CD4-positive, alpha-beta T cell treated with Interferon gamma for 1 hour (primary cell): ENCODE measurements around the gene MRPS18C.
"Not testable (repeated sequence)": the region's sequence is repeated elsewhere in the genome, so short reads cannot be mapped to it uniquely, and the experiment has no call there.

Experiments used
- DNase-seq: peaks from one replicate; pipeline ENCODE4 v3.0.0-alpha.2; 2020

MRPS18C gene

DNA sequence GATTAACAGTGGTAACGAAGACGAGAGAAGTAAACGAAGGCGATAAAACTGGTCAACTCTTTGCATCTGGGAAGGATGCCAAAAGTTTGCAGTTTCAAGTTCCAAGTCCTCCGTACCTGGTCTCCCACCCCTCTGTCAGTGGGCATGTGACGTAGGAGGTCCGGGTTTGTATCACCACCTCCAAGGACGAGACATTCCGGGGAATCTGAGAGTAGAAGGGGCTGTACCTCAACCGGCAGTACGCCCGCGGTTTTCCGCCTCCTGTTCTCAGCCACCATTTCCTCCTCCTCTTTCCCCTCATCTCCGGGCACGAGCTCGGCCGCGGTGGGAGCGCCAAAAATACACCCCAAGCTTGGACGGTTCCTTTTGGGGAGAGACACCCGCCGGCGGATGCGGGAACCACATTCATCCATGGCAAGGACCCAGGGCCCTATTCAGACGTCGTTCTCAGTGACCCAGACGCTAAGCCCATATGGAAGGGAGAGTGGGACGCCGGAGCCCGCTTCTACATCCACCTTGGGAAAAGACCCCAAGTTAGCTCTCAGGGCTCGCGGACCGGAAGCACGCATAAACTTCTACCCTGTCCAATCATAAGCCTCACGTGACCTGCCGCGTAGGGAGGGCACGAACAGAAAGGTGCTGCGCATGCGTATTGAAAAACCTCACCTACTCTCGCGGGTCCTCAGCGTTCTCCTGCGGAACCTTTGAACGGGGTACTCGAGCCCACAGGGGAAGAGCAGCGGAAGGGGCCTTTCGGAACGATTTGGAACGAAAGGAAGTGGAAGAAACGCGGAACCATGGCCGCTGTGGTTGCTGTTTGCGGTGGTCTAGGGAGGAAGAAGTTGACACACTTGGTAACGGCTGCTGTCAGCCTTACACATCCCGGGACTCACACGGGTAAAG, at the start of gene MRPS18C, which contains the start of gene HELQ:
MRPS18C (plus strand) TSS at position 778 of the 903 bp plus-strand sequence; CDS start at position 798, 20 bp downstream.
HELQ (minus strand) TSS at position 543 of the 903 bp plus-strand sequence; CDS start at position 413, 130 bp downstream.
- peak; percentile 98 for DNase-seq

DNA sequence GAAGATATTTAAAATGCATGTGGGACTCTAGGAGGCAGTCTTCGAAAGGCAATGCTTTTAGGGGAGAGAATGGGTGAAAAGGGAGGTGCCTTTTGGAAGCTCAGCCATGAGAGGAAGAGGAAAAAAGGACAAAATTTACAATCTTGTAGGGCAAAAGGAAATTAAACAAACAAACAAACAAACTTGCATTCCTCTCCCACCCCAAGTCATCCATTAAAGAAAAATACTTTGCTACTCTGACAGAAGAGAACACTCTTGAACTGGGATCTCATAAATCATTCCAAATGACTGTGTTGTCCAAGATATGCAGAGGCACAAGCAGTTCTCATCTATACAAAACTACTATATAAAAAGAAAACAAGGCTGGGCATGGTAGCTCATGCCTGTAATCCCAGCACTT, 47.0 kb upstream of the MRPS18C start:
- no peak for DNase-seq

DNA sequence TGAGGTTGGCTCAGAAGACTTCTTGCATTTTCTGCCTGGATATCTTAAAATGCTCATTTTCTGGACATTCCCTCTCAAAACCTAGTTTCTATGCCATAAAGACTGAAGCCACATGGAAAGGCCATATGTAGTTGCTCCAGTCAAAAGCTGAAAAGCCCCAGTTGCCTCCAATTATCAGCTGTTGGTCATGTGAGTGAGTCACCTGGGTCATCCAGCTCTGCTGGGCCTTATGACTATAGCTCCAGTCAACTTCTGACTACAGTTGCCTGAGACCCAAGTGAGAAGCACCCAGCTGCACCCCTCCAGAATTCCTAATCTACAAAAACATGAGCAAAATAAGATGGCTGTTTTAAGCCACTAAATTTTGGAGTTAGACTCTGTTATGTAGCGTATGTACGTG, 42.2 kb upstream of the MRPS18C start:
- DNase-seq = no peak

DNA sequence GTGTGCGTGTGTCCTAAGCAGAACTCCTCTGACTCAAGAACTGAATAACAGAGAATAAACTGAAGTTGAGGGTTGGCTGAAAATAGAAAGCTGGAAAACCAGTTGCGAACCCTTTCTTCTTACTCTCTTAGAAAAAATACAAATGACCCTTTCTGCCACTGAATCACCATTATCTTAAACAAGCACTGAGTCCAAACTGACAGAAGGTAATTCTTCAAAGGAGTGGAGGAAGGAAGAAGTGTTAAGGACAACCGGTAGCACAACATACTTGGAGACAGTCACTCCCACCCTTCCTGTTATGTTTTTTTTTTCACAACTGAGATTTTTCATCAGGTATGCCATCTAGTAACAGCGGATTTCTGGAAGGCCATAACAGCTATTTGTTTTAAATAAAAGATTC, 38.3 kb upstream of the MRPS18C start:
- DNase-seq = no peak

DNA sequence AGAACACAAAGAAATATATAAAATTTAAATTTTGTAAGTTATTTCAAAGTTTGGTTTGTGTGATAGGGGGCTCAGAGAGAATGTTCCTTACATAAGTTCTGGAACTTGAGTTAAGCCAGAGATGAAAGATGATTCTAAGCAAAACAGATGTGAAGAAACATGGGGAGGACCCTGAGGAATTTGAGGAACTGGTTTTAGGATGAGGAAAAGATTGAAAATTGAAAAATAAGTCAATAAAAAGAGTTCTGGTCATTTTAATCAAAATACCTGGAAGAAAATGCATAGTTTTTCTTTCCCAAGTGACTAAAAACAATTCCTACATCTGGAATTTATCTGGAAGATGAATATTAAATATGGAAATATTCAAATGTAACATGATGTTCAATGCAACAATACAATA, 37.6 kb upstream of the MRPS18C start:
- DNase-seq = no peak

DNA sequence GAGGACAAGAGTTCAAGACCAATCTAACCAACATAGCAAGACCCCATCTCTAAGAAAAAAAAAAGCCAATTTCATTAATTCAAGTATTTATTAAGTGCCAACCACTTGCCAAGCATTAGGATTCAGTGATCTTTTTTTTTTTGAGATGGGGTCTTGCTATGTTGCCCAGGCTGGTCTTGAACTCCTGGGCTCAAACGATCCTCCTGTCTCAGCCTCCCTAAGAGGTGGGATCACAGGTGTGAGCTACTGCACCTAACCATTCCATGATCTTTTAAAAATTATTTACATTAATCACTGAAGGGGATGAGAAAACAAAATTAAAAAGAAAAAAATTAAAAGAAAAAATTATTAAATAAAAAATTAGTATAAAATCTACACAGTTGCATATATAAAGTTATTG, 24.7 kb upstream of the MRPS18C start:
- no peak for DNase-seq

DNA sequence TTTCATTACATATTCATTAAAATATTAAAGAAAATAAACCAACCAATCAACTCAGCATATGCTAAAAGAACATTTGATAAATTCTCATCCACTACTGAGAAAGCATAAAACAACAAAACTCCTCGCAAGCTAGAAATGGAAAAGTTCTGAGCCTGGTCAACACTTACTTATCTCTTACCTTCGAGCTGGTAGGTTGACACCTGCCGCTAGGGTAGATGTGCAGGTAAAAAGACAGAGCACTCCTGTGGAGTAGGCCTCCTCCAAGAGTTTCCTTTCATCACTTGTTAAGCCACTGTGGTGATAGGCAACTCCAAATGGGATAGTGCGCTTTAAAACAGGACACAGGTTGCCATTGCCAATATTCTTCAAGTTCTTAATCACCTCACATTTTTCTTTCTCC, 19.2 kb upstream of the MRPS18C start:
- no peak for DNase-seq

DNA sequence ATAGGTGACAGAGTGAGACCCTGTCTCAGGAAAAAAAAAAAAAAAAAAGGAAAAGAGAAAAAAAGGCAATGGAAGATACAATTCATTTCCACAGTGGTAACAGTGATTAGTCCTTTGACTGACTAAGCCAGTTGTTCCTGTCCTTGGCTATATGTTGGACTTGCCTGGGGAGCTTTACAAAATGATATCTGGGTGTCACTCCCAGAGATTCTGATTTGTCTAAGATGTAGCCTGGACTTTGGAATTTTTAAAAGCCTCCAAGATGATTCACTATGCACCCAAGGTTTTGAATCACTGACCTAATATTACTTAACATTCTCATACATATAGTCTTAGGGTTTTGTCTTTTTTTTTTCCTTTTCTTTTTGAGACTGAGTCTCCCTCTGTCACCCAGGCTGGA, 17.1 kb upstream of the MRPS18C start:
- DNase-seq = no peak

DNA sequence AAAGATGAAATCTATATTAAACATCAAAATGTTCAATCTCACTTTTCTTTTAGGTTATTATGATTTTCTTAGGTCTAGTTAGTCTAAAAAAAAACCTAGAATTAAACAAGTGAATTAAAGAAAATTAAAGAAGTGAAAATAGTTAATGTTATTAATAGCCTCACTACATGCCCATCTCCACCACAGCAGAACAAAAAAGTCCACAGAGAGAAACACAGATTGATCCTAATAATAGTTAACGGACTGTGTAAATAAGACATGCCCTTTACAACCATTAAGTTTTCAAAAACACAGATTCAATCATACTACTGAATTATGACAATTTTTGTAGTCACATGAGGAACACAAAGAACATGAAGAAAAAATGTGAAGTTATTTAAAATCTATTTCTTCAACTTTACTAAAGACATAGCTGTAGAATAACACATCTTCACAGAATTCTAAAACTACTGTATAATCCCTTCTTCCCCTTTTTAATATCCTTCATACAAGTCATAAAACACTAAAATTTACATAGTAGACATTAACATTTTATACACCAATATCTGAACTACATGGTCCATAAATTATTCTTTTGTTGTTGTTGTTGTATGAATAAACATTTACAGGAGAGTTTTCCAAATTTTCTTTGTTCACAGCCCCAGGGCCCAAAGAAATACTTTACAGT, 15.6 kb upstream of the MRPS18C start:
- DNase-seq = no peak

DNA sequence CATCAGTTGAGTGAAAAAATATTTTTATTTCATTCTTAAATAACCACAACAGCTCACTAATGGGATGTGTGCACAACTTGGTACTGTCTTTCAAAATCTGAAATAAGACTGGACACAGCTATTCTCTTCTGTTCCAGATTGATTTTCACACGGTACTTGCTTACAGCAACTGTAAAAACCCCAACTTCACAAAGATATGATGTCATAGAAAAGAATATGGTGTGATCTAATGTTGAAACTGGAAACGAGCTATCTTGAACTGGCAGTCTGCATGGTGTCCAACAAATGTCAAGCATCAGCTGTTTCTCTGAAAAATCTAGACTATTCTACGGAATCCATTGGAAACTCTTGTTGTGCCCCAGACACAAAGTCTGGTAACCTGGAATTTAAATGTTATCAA, 15.0 kb upstream of the MRPS18C start:
- DNase-seq = no peak

DNA sequence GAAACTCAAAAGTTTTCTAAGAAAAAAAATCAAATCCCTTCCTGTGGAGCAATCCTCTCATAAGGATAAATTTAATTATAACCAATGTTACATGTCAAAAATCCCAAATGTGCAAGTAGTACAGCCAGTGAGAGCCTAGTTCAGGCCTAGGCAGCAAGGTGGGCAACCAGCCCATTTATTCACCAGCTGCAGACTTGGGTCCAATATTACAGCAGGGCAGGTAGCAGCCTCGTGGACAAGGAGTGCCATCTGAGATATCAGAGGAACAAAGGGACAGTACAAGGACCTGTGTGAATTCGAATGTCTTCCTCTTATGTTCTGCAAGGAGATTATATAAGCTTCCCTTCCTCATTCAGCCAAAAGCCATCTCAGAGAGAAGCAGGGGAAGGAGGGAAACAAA, 6.8 kb upstream of the MRPS18C start:
- DNase-seq = no peak

DNA sequence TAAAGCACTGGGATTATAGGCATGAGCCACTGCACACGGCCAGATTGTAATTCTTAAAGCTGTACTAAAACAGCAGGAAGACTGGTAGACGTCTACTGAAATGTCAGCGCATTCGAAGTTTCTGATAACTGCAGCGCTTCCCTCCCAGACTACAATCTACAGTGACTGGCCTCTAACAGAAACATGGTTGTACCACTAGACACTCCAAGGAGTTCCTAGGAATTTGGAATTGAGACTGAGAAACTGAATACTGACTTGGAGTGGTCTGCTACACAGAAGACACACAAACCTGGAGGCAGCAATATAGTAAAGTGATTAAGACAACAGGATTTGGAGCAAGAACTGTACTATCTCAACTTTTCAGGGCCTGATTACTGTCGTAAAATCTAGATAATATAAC, 1.2 kb upstream of the MRPS18C start:
- DNase-seq = no peak

DNA sequence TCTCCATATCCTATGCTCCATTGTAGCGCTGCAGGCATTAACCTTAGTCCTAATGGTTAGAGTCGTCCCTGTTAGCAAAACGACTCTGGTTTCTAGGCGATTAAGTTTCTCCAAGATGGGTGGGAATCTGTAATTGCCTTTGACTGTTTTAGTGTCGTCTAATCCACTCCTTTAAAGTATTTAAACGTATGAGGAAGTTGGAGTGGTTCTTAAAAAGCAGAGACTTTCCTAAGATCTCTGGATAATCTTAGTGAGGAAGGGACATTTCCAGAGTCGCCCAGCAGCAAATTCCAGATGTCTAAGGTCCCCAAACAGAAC, 285 bp downstream of the MRPS18C start:
- DNase-seq = no peak

DNA sequence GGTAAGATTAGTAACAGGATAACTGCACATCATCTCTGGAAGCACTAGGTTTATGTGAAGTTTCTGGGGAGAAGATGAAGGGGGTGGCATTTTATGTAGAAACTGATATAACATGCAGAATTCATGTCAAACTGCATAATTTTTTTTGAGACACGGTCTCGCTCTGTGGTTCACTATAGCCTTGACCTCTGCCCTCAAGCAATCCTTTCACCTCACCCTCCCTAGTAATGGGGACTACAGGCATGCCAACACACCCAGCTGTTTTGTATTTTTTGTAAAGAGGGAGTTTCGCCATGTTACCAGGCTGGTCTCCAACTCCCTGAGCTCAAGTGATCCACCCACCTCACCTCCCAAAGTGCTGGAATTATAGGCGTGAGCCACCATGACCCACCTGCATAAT, 17.6 kb downstream of the MRPS18C start:
- no peak for DNase-seq

DNA sequence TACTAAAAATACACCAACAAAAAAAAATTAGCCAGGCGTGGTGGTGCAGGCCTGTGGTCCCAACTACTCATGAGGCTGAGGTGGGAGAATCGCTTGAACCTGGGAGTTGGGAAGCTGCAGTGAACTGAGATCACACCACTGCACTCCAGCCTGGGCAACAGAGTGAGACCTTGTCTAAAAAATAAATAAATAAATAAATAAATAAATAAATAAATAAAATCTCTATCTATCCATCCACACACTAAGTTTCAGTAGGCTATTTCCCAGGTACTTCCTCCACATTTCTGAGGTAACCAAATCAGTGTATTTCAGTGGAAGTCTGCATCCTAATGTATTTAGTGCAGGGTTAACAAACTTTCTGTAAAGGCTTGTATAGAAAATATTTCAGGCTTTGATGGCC, 18.1 kb downstream of the MRPS18C start:
- DNase-seq = no peak

DNA sequence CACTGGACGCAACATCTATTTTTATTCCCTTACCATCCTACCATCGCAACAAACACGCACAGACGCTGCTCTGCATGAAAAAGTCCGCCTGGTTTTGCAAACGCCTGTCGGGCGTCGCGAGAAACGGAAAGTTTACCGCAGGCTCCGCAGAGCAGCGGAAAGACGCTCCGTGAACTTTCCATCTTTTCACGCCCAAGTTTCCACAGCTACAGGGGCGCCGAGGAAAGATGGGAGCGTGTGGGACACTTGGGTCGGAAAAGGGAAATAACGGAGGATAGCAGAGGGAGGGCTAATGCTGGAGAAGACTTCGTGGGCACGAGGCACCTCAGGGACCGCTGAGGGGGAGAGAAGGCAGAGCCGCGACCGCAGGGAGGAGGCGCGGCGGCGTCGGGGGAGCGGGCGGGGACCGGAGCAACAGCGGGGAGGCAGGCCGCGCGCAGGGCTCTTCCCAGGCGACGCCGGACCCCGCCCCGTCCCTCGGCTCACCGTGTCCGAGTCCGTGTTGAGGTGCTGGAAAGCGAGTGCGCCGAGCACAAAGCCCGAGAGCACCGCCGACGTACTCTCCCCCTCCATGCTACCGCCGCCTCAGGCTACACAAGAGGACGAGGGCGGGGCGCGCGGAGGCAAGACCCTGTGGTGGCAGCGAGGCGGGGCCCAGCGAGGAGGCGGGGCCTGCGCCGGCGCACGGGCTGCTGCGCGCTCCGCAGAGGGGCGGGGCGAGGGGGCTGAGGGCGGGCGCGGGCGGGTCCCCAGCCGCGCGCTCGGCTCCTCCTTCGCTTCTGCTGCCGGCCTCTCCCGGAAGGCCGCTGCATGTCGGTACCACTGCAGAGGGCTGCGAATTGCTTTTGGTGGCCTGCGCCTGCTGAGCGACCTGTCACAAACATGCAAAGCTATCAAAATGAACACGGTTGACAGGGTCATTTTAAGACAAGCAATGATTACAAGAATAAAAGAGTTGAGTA, 28.9 kb downstream of the MRPS18C start, which contains the start of gene ABRAXAS1:
ABRAXAS1 (minus strand) TSS at position 601 of the 962 bp plus-strand sequence; CDS start at position 573, 28 bp downstream.
- peak; percentile 93 for DNase-seq

DNA sequence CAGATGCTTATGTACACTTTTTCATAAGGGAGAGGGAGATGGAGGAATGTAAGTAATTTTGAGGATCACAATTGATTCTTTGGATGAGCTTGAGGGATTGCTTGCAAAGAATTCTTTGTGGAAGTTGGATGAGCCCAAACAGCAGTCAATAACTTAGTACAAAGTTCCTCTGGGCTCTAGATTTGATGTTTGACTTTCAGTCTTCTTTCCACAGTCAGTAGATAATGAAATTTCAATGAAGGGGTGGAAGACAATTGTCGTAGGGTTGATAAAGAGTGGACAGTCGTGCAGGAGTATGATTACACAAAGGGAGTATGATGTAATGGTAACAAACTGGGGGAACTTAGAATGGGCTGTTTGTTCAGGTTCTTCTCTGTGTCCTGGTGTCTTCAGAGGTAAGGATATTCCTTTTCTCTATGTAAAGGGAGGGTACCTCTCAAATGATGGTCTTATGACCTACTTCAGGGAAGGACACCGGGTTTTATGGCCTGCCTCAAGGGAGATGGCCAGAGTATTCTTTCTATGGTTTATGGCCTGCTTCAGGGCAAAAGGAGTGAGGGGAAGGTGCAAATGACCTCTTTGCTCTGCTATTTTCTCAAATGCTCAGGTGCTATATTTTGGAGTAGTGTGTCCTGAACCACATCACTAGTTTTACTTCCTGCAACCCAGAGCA, 30.7 kb downstream of the MRPS18C start:
- DNase-seq = no peak

DNA sequence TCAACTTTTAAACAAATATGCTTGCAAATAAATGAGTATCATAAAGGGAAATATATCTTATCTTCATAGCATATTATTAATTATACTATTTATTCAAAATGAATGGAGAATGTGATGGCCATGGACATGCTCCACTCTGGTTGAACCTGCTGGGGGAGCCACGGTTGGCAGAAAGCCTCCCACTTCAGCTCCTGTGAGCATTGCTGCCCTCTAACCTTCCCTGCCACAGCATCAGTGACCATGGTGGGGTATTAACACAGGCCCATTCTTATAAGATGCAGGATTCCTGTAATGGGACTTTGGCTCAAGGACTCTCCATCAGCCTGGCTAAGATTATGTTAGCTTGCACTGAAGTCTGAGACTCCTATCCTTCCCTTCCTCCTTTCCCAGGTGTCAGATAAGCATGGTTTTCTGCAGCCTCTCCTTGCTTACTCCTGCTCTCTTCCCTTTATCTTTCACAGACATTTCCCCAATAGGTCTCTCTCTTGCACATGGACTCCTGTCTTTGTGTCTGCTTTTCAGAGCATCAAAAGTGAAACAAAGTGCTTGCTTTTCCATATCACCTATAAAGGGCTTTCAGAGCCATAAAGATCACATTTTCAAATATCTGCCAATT, 34.0 kb downstream of the MRPS18C start:
- no peak for DNase-seq

DNA sequence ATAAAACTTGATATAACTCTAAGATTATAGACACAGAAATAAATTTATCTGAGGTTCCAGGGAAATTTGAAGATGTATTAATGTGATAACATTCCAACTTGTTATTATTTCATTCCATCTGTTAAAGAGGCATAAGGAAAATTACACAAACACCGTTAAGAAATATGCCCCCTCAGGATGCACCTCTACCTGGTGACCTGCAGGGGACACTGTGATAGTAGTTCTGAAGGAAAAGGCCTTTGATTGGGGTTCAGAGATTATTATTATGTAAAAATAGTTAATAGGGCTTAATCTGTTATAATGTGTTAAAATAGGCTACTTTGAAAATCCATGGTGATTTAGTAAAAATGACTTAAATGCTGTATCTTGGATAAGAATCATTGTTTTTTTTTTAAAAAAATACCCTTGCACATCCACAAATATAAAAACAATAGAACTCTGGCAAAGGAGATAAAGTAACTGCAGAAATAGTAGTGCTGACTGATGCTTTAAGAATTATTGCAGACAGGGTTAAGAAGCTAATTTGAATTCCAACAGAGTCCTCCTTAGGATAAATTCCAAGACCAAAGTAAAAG, 35.1 kb downstream of the MRPS18C start:
- DNase-seq = no peak

DNA sequence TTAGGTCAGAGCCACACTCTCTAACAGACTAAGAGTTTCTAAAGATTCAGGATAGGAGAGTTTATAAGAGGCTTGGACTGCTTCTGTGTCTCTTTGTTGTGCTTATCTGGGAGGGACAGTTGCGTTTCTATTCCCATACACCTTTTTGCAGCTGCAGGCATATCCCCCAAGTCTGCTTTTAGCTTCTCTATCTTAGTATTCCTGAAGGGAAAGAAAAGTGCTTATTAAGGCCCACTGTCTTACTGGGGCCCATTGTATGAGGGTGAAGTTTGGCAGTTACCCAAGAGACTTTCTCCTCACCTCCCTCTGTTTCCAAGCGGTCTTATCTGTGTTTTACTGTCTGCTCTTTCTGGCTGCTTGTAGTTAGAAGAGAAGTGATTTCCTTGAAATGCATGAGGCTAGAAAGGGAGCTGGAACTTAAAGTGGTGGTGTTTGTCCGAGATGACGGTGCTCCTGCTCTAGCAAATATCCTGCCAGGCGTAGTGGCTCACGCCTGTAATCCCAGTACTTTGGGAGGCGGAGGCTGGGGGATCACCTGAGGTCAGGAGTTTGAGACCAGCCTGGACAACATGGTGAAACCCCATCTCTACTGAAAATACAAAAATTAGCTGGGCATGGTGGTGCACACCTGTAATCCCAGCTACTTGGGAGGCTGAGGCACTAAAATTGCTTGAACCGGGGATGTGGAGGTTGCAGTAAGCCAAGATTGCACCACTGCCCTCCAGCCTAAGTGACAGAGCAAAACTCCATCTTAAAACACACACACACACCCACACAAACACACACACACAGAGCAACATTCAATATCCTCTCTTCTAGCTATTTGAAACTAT, 40.4 kb downstream of the MRPS18C start:
- DNase-seq = not testable (repeated sequence)

DNA sequence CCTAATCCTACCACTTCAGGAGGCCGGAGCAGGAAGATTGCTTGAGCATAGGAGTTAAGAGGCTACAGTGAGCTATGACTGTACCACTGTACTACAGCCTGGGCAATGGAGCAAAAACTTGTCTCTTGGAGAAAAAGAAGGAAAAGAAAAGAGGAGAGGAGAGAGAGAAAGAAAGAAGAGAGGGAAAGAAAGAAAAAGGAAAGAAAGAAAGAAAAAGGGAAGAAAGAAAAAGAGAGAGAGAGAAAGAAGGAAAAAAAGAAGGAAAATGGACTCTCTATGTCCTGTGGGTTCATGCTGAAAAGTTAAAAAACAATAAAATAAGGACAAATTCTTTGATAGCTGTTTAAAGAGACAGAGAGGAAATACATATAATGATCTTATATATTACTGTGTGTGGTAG, 42.3 kb downstream of the MRPS18C start:
- no peak for DNase-seq
